ENCODE data around the gene ZBTB6.

ZBTB6 gene

DNA sequence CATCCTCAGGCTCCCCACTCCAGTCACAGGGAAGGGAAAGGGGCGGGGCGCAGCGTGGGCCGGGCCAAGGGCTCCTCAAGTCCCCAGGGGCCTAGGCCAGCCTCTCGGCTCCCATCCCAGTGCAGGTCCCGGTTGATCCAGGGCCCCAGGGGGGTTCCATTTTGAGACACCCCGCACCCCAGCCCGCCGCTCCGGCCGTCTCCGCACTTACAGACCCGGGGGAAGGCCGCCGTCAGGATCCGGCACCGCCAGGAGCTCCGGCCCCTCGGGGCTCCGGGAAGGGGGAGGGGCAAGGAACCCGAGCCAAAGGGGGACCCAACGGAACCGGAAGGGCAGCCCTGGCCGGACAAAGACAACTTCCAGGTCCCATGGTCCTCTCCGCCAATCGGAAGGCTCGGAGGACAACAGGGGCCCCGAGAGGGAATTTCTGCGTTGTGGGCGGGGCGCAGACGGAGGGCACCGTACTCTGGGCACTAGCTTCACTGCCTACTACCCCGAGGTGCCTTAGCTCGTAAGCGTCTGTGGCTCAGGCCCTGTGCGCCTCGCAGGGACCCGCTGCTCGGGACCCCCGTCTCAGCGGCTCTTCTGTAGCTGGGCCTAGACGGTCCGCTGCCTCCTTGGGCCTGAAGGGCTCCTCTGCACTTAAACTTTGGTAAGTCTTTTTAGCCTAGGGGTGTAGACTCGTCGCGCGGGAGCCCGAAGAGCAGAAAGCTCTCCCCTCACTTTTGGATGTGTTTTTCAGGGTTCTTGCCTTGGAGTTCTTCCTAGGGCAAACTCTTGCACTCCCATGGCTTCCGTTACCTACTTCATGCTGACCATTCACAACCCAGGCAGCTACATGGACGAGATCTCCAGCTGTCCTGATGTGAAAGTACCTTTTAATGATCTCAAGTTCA lies 18.4 kb upstream of the ZBTB6 start, which contains the start of gene ZBTB26 (continued):
- TF ChIP-seq ZNF112 (tag by site-specific recombination; IDR thresholded peaks at IDR 0.05) (no peak), ZBTB1 (tag by site-specific recombination; IDR thresholded peaks at IDR 0.05) (no peak), ZNF510 (tag by site-specific recombination; IDR thresholded peaks at IDR 0.05; ENCODE audit: insufficient replicate concordance) (no peak), ZBTB7A (tag by site-specific recombination; IDR thresholded peaks at IDR 0.05; ENCODE audit: low read depth) (0 out of 2 replicates have a peak, but pooled peaks have one; percentile 17), ZNF629 (tag by site-specific recombination; IDR thresholded peaks at IDR 0.05) (peak; percentile 52; the same call in 1 of the 2 replicates), ZNF521 (tag by site-specific recombination; IDR thresholded peaks at IDR 0.05) (no peak), ZNF544 (tag by site-specific recombination; IDR thresholded peaks at IDR 0.05) (no peak), ZNF48 (tag by site-specific recombination; IDR thresholded peaks at IDR 0.05) (no peak), ZNF221 (tag by site-specific recombination; IDR thresholded peaks at IDR 0.05; ENCODE audit: borderline replicate concordance) (no peak), ZNF785 (tag by site-specific recombination; IDR thresholded peaks at IDR 0.05) (no peak), HOXD13 (CRISPR knock-in tag; IDR thresholded peaks at IDR 0.05; ENCODE audit: borderline replicate concordance) (no peak)
- TF ChIP-seq, protein P1, sequence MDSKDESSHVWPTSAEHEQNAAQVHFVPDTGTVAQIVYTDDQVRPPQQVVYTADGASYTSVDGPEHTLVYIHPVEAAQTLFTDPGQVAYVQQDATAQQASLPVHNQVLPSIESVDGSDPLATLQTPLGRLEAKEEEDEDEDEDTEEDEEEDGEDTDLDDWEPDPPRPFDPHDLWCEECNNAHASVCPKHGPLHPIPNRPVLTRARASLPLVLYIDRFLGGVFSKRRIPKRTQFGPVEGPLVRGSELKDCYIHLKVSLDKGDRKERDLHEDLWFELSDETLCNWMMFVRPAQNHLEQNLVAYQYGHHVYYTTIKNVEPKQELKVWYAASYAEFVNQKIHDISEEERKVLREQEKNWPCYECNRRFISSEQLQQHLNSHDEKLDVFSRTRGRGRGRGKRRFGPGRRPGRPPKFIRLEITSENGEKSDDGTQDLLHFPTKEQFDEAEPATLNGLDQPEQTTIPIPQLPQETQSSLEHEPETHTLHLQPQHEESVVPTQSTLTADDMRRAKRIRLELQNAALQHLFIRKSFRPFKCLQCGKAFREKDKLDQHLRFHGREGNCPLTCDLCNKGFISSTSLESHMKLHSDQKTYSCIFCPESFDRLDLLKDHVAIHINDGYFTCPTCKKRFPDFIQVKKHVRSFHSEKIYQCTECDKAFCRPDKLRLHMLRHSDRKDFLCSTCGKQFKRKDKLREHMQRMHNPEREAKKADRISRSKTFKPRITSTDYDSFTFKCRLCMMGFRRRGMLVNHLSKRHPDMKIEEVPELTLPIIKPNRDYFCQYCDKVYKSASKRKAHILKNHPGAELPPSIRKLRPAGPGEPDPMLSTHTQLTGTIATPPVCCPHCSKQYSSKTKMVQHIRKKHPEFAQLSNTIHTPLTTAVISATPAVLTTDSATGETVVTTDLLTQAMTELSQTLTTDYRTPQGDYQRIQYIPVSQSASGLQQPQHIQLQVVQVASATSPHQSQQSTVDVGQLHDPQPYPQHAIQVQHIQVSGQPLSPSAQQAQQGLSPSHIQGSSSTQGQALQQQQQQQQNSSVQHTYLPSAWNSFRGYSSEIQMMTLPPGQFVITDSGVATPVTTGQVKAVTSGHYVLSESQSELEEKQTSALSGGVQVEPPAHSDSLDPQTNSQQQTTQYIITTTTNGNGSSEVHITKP (tag by site-specific recombination; IDR thresholded peaks at IDR 0.05) = 0 out of 2 replicates have a peak, but pooled peaks have one; percentile 49
- TF ChIP-seq, protein P2, sequence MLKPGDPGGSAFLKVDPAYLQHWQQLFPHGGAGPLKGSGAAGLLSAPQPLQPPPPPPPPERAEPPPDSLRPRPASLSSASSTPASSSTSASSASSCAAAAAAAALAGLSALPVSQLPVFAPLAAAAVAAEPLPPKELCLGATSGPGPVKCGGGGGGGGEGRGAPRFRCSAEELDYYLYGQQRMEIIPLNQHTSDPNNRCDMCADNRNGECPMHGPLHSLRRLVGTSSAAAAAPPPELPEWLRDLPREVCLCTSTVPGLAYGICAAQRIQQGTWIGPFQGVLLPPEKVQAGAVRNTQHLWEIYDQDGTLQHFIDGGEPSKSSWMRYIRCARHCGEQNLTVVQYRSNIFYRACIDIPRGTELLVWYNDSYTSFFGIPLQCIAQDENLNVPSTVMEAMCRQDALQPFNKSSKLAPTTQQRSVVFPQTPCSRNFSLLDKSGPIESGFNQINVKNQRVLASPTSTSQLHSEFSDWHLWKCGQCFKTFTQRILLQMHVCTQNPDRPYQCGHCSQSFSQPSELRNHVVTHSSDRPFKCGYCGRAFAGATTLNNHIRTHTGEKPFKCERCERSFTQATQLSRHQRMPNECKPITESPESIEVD (tag by site-specific recombination; IDR thresholded peaks at IDR 0.05) = no peak
- TF ChIP-seq, protein P3, sequence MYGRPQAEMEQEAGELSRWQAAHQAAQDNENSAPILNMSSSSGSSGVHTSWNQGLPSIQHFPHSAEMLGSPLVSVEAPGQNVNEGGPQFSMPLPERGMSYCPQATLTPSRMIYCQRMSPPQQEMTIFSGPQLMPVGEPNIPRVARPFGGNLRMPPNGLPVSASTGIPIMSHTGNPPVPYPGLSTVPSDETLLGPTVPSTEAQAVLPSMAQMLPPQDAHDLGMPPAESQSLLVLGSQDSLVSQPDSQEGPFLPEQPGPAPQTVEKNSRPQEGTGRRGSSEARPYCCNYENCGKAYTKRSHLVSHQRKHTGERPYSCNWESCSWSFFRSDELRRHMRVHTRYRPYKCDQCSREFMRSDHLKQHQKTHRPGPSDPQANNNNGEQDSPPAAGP (tag by site-specific recombination; IDR thresholded peaks at IDR 0.05) = no peak

- ChIA-PET POLR2A (interaction anchor here (0.7 to 4.1 kb wide), 9 partner anchors 10 to 103 kb away, joined by 3 to 126 read pairs (median 7); partner anchors contain the start of genes PDCL, RABGAP1, RC3H2 and ZBTB6), CTCF (interaction anchor here (0.8 to 1.2 kb wide), 3 partner anchors 27 to 60 kb away, joined by 3 to 7 read pairs (median 3); no protein-coding TSS in a partner anchor)
- peak overlapping the region; percentile 73 for H3K27ac ChIP-seq (ENCODE audit: extremely low read depth, low read depth, low read length)
- H3K4me3 ChIP-seq (ENCODE audit: low read depth, low read length) = peak overlapping the region; percentile 84
- peaks cover 3 to 6% of the 10 kb centered on the region in 2 experiments; a peak in 1 of 3 replicates for H3K36me3 ChIP-seq (ENCODE audit: control insufficient read depth in 2 of 2, insufficient read depth in 1 of 2, low read length in 2 of 2)
- H3K9me3 ChIP-seq (ENCODE audit: control insufficient read depth, insufficient read depth, low read depth, low read length) = no peaks in the 10 kb centered on the region
- no peaks in the 10 kb centered on the region; the same call in 1 of the 2 replicates for H3K4me1 ChIP-seq (ENCODE audit: control insufficient read depth, insufficient read depth, low read length)
- TF ChIP-seq, protein P4, sequence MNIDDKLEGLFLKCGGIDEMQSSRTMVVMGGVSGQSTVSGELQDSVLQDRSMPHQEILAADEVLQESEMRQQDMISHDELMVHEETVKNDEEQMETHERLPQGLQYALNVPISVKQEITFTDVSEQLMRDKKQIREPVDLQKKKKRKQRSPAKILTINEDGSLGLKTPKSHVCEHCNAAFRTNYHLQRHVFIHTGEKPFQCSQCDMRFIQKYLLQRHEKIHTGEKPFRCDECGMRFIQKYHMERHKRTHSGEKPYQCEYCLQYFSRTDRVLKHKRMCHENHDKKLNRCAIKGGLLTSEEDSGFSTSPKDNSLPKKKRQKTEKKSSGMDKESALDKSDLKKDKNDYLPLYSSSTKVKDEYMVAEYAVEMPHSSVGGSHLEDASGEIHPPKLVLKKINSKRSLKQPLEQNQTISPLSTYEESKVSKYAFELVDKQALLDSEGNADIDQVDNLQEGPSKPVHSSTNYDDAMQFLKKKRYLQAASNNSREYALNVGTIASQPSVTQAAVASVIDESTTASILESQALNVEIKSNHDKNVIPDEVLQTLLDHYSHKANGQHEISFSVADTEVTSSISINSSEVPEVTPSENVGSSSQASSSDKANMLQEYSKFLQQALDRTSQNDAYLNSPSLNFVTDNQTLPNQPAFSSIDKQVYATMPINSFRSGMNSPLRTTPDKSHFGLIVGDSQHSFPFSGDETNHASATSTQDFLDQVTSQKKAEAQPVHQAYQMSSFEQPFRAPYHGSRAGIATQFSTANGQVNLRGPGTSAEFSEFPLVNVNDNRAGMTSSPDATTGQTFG (tag by site-specific recombination; IDR thresholded peaks at IDR 0.05; ENCODE audit: borderline replicate concordance) = no peak
- TF ChIP-seq INSM2 (tag by site-specific recombination; IDR thresholded peaks at IDR 0.05) (no peak), ZFP41 (tag by site-specific recombination; IDR thresholded peaks at IDR 0.05; ENCODE audit: borderline replicate concordance) (no peak), CTCF (tag by site-specific recombination; IDR thresholded peaks at IDR 0.05) (0 out of 2 replicates have a peak, but pooled peaks have one; percentile 17), BCL11A (tag by site-specific recombination; IDR thresholded peaks at IDR 0.05; ENCODE audit: low read depth) (no peak), PRDM1 (tag by site-specific recombination; IDR thresholded peaks at IDR 0.05) (peak; percentile 74)
Observed at GRCh38 chr9:122930541-122931225, 17.6 kb upstream of the ZBTB6 start.

Measured in HEK293 (cell line).